ENCODE results near the gene ADGB. TPM values are rescaled to one million over a fixed set of nuclear protein-coding genes. Genes with fewer than 3 reads are reported as not detected.
"Not testable (repeated sequence)": the region's sequence is repeated elsewhere in the genome, so short reads cannot be mapped to it uniquely, and the experiment has no call there.

ADGB gene
- polyA plus RNA-seq, 2 of the 4 experiments (the other 2 are of a cell fraction) = not detected

GRCh38 chr6:146813554-146813953 lies 214.8 kb downstream of the ADGB start:
- ChIA-PET CTCF (no interaction called here), POLR2A (no interaction called here)
- no peak overlapping the region for H3K4me2 ChIP-seq
- TF ChIP-seq KDM5A (IDR thresholded peaks at IDR 0.05) = no peak
- no peak for TF ChIP-seq NFE2L2 (conservative IDR thresholded peaks at IDR 0.05; ENCODE audit: low read length)
- no peak for TF ChIP-seq RCOR1 (IDR thresholded peaks at IDR 0.05; ENCODE audit: low read depth, low read length)
- TF ChIP-seq CEBPB (IDR thresholded peaks at IDR 0.05) = no peak
- TF ChIP-seq RAD21 (conservative IDR thresholded peaks at IDR 0.05 in 1 of 2, IDR thresholded peaks at IDR 0.05 in 1 of 2) = no peak
- no peak for TF ChIP-seq GATA3 (IDR thresholded peaks at IDR 0.05; ENCODE audit: borderline replicate concordance)
- TF ChIP-seq JUN (IDR thresholded peaks at IDR 0.05) = no peak
- TF ChIP-seq, protein P1, sequence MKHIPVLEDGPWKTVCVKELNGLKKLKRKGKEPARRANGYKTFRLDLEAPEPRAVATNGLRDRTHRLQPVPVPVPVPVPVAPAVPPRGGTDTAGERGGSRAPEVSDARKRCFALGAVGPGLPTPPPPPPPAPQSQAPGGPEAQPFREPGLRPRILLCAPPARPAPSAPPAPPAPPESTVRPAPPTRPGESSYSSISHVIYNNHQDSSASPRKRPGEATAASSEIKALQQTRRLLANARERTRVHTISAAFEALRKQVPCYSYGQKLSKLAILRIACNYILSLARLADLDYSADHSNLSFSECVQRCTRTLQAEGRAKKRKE (CRISPR knock-in tag; IDR thresholded peaks at IDR 0.05; ENCODE audit: low read depth) = no peak
- TF ChIP-seq NR3C1 (IDR thresholded peaks at IDR 0.05) = no peak
- no peak for TF ChIP-seq E2F6 (IDR thresholded peaks at IDR 0.05; ENCODE audit: borderline replicate concordance, low read depth)
- no peak for TF ChIP-seq FOXS1 (CRISPR knock-in tag; IDR thresholded peaks at IDR 0.05)
- no peak for TF ChIP-seq CHD4 (IDR thresholded peaks at IDR 0.05; ENCODE audit: borderline replicate concordance)
- TF ChIP-seq JUNB (IDR thresholded peaks at IDR 0.05) = no peak
- no peak for TF ChIP-seq POLR2A (IDR thresholded peaks at IDR 0.05; ENCODE audit: low read length)
- TF ChIP-seq FOSL2 (IDR thresholded peaks at IDR 0.05) = no peak
- no peak for TF ChIP-seq FOSL2 (CRISPR knock-in tag; IDR thresholded peaks at IDR 0.05)
- DNase-seq (ENCODE audit: low read depth in 1 of 2, low spot score in 1 of 2) = no peak
- 29% methylated on average over 3 of the region's 3 CpGs for WGBS (ENCODE audit: missing lambda C conversion rate)
- no peaks in the 10 kb centered on the region for H3K4me1 ChIP-seq
- no peaks in the 10 kb centered on the region for H3K9me3 ChIP-seq
- no peak overlapping the region for H3K4me3 ChIP-seq
- ATAC-seq = no peak
- no peak for FAIRE-seq
- no peak overlapping the region for H3K27ac ChIP-seq

- H3K9me3 ChIP-seq = no peaks in the 10 kb centered on the region
- no peak for DNase-seq (ENCODE audit: low read depth in 1 of 2, low spot score in 1 of 2)
- no peak overlapping the region for H3K27ac ChIP-seq
- H3K4me3 ChIP-seq = no peak overlapping the region
- peak; percentile 7 for FAIRE-seq
- CTCF ChIA-PET = no interaction called here
- no peak for TF ChIP-seq HDAC2 (IDR thresholded peaks at IDR 0.05)
- no peak for TF ChIP-seq NPAS2 (CRISPR knock-in tag; IDR thresholded peaks at IDR 0.05; ENCODE audit: borderline replicate concordance)
- TF ChIP-seq, protein P2, sequence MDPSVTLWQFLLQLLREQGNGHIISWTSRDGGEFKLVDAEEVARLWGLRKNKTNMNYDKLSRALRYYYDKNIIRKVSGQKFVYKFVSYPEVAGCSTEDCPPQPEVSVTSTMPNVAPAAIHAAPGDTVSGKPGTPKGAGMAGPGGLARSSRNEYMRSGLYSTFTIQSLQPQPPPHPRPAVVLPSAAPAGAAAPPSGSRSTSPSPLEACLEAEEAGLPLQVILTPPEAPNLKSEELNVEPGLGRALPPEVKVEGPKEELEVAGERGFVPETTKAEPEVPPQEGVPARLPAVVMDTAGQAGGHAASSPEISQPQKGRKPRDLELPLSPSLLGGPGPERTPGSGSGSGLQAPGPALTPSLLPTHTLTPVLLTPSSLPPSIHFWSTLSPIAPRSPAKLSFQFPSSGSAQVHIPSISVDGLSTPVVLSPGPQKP (IDR thresholded peaks at IDR 0.05; ENCODE audit: low read depth, low read length) = no peak
- no peak for TF ChIP-seq RCOR1 (IDR thresholded peaks at IDR 0.05; ENCODE audit: low read depth, low read length)
- no peak for TF ChIP-seq RAD21 (conservative IDR thresholded peaks at IDR 0.05 in 1 of 2, IDR thresholded peaks at IDR 0.05 in 1 of 2)
- TF ChIP-seq POLR2AphosphoS2 (conservative IDR thresholded peaks at IDR 0.05; ENCODE audit: low read length) = no peak
- no peak for TF ChIP-seq KDM5A (IDR thresholded peaks at IDR 0.05)
- TF ChIP-seq ZSCAN20 (CRISPR knock-in tag; IDR thresholded peaks at IDR 0.05) = no peak
- TF ChIP-seq RARB (CRISPR knock-in tag; IDR thresholded peaks at IDR 0.05) = no peak
- no peak for TF ChIP-seq CBX8 (IDR thresholded peaks at IDR 0.05)
- WGBS (ENCODE audit: missing lambda C conversion rate) = 56% methylated on average over 1 of the region's 1 CpG
- ATAC-seq = no peak
- POLR2A ChIA-PET = no interaction called here
- H3K4me2 ChIP-seq = no peak overlapping the region
- no peaks in the 10 kb centered on the region for H3K4me1 ChIP-seq
These were observed 215.5 kb downstream of the ADGB start for GRCh38 chr6:146814148-146814750.

GRCh38 chr6:146815511-146816462 lies 217.0 kb downstream of the ADGB start:
- CTCF ChIA-PET; ATAC-seq; H3K9me3 ChIP-seq; H3K4me1 ChIP-seq; H3K4me3 ChIP-seq; FAIRE-seq; H3K27ac ChIP-seq; POLR2A ChIA-PET; DNase-seq (ENCODE audit: low read depth in 1 of 2, low spot score in 1 of 2); H3K4me2 ChIP-seq: not testable (repeated sequence)
- 62% methylated on average over 14 of the region's 18 CpGs for WGBS (ENCODE audit: missing lambda C conversion rate)

All from A549 (cell line).